Heart left ventricle (tissue), 16 donors: ENCODE measurements around the gene DOCK2. TPM values are rescaled to one million over a fixed set of nuclear protein-coding genes. Genes with fewer than 3 reads are reported as not detected.
"Not testable (repeated sequence)": the region's sequence is repeated elsewhere in the genome, so short reads cannot be mapped to it uniquely, and the experiment has no call there.

Experiments
- ATAC-seq, 4 donors: fragments of 200-7000 bp; cut with Tn5 transposase; one replicate each; pipeline ENCODE4 v1.9.1; 2020 to 2022; ENCODE audit warnings: moderate library complexity in 4 of 4, mild to moderate bottlenecking in 3 of 4, moderate number of reproducible peaks in 1 of 4
- DNase-seq, 5 donors: peaks; one replicate each; pipeline ENCODE4 v3.0.0-alpha.2; 2020
- H3K27ac ChIP-seq, 12 donors: fragments of 200-600 bp; sonication (generic) in 4 of 12; one replicate each; pipeline versions ENCODE4 v1.5.0 to v1.8.0; 2016 to 2022; ENCODE audit warnings: mild to moderate bottlenecking in 2 of 12
- H3K27me3 ChIP-seq, 9 donors: fragments of 200-600 bp; sonication (generic) in 2 of 9; one replicate each; pipeline versions ENCODE4 v1.5.1 to v1.8.0; 2016 to 2022; ENCODE audit warnings: mild to moderate bottlenecking in 3 of 9
- H3K36me3 ChIP-seq, 9 donors: fragments of 200-600 bp; sonication (generic) in 2 of 9; one replicate each; pipeline versions ENCODE4 v1.5.0 to v1.8.0; 2018 to 2022; ENCODE audit warnings: mild to moderate bottlenecking in 2 of 9
- H3K4me1 ChIP-seq, 12 donors: fragments of 200-600 bp; sonication (generic) in 4 of 12; one replicate each; pipeline versions ENCODE4 v1.5.0 to v1.8.0; 2016 to 2022; ENCODE audit warnings: mild to moderate bottlenecking in 3 of 12
- H3K4me3 ChIP-seq, 12 donors: fragments of 200-600 bp; sonication (generic) in 4 of 12; one replicate each; pipeline versions ENCODE4 v1.5.0 to v1.8.0; 2017 to 2022; ENCODE audit warnings: mild to moderate bottlenecking in 9 of 12, moderate library complexity in 4 of 12
- H3K9me3 ChIP-seq, 12 donors: fragments of 200-600 bp; sonication (generic) in 4 of 12; one replicate each; pipeline versions ENCODE4 v1.5.0 to v1.8.0; 2016 to 2022; ENCODE audit warnings: mild to moderate bottlenecking in 1 of 12
- CTCF ChIP-seq, 12 donors: fragments of 200-600 bp; sonication (generic) in 4 of 12; IDR thresholded peaks; one replicate each; pipeline versions ENCODE4 v1.5.0 to v1.8.0; 2018 to 2022; ENCODE audit warnings: antibody characterized with exemption in 12 of 12, mild to moderate bottlenecking in 5 of 12
- POLR2A ChIP-seq, 2 donors: fragments of 450-650 bp; IDR thresholded peaks; one replicate each; pipeline ENCODE4 v1.6.1; 2017; ENCODE audit warnings: antibody characterized with exemption in 2 of 2, mild to moderate bottlenecking in 2 of 2, moderate library complexity in 2 of 2
- WGBS, 4 donors: extraction: QIAGEN DNeasy Blood & Tissue Kit in 2 of 4; methylation state at CpG; one replicate each; pipeline versions ENCODE4 v1.1.5 to v1.1.7; 2013 to 2018; 5-methylcytosine and 5-hydroxymethylcytosine counted together
- intact Hi-C, 10 donors: fragments of 100-400 bp; cut with DNase I; formaldehyde crosslinking; loops; one replicate each; pipeline versions ENCODE4 v1.11.1 to v1.14.2; 2022
- polyA plus RNA-seq, 2 donors: library from polyadenylated mRNA; stranded (reverse); fragments of 200-250 nt; gene quantifications; one replicate each; pipeline ENCODE4 v1.2.3, GENCODE V29; 2013
- total RNA-seq, 9 donors: library from RNA; depleted of rRNA in 2 of 9; stranded (reverse); fragments of >200 nt in 2 of 9; fragmentation: NEBNext Ultra II Directional in 3 of 9; extraction: Animal tissue kit (Norgen Biotek cat#: 25700) in 3 of 9; gene quantifications; one replicate each; pipeline versions ENCODE4 v1.1.0 to v1.2.4, GENCODE V29; 2016 to 2023
- donor health status: ischemic (EF 13 %, LVEDD 7.1; RV severe dilation, severe dysfunction).
- donor health status: healthy with polysubstance abuse.
- donor health status: DM: no; HTN: yes; CAD: no.
- donor health status: DM: no; HTN: no; CAD: no.
- donor health status: ischemic (EF 25% LVEDD 6.9; RV normal size, moderate dysfunction).
- donor health status: ischemic (EF 25% LVEDD 5.7; RV mildly dilated, moderate dysfunction).
- donor health status: healthy.
- donor health status: DM: yes; HTN: yes; CAD: no.
- donor health status: ischemic (EF 35%, LVEDD 5.7; RV mildly dilated, moderate dysfunction).
- donor health status: nonischemic (EF 11% LVEDD 7.7; RV severe dilation, severe dysfunction).
- donor health status: DM: yes; HTN: yes; CAD: no.
- donor health status: PGD.
- donor health status: ischemic (EF 29% LVEDD 5.4; RV normal size, mild dysfunction).
- donor health status: nonischemic (EF 23%, LVEDD 6.1; RV moderate dilation, normal function).

Gene DOCK2
- total and polyA plus RNA-seq, 11 donors: 0.80 to 59.5 (median 4.6) TPM

- Histone ChIP-seq H3K36me3 (no peaks in the 10 kb centered on the region), H3K4me1 (peaks cover 0 to 6% (median 0%) of the 10 kb centered on the region in 12 donors), H3K4me3 (no peak overlapping the region), H3K9me3 (no peaks in the 10 kb centered on the region), H3K27me3 (peaks cover 0 to 6% (median 0%) of the 10 kb centered on the region in 9 donors), H3K27ac (no peak overlapping the region)
- no peak for TF ChIP-seq POLR2A (IDR thresholded peaks at IDR 0.05)
- TF ChIP-seq CTCF (IDR thresholded peaks at IDR 0.05): no peak
- DNase-seq (no peak), ATAC-seq (no peak)
- intact Hi-C loops: no loop called here
These were observed 195.8 kb downstream of the DOCK2 start for GRCh38 chr5:169832845-169833244.

- intact Hi-C loops, H3K9me3 ChIP-seq, DNase-seq, H3K4me1 ChIP-seq, ATAC-seq, H3K27me3 ChIP-seq, H3K36me3 ChIP-seq, H3K27ac ChIP-seq, H3K4me3 ChIP-seq: not testable (repeated sequence)
- WGBS, 4 donors: 84 to 93% (median 87%) methylated on average over 2 of the region's 2 CpGs
These were observed 196.7 kb downstream of the DOCK2 start for GRCh38 chr5:169833681-169834292.

GRCh38 chr5:169834540-169834939 lies 197.5 kb downstream of the DOCK2 start:
- H3K27ac ChIP-seq: not testable (repeated sequence)

GRCh38 chr5:169836835-169837536 lies 199.9 kb downstream of the DOCK2 start:
- ATAC-seq (no peak), DNase-seq (no peak)
- H3K27ac ChIP-seq: no peak overlapping the region
- H3K4me3 ChIP-seq: no peak overlapping the region
- peaks cover 0 to 6% (median 0%) of the 10 kb centered on the region in 9 donors for H3K27me3 ChIP-seq
- intact Hi-C loops: no loop called here
- H3K36me3 ChIP-seq: peaks cover 0 to 15% (median 0%) of the 10 kb centered on the region in 9 donors
- TF ChIP-seq CTCF (IDR thresholded peaks at IDR 0.05): no peak
- no peak for TF ChIP-seq POLR2A (IDR thresholded peaks at IDR 0.05)
- H3K9me3 ChIP-seq: no peaks in the 10 kb centered on the region
- WGBS, 4 donors: 55 to 61% (median 57%) methylated on average over 3 of the region's 3 CpGs
- peaks cover 0 to 8% (median 0%) of the 10 kb centered on the region in 12 donors for H3K4me1 ChIP-seq

More at GRCh38 chr5:169834540-169834939, 197.5 kb downstream of the DOCK2 start:
- H3K4me3 ChIP-seq, H3K4me1 ChIP-seq, ATAC-seq, H3K9me3 ChIP-seq, DNase-seq, H3K36me3 ChIP-seq, H3K27me3 ChIP-seq, intact Hi-C loops: not testable (repeated sequence)
- 70 to 83% (median 78%) methylated on average over 1 of the region's 1 CpG for WGBS, 4 donors

- no peak for TF ChIP-seq POLR2A (IDR thresholded peaks at IDR 0.05)
- no peak for TF ChIP-seq CTCF (IDR thresholded peaks at IDR 0.05)
- no peak overlapping the region for H3K27ac ChIP-seq
- peaks cover 0 to 8% (median 0%) of the 10 kb centered on the region in 12 donors for H3K4me1 ChIP-seq
- ATAC-seq (no peak), DNase-seq (no peak)
- intact Hi-C loops: no loop called here
- H3K27me3 ChIP-seq: peaks cover 0 to 6% (median 0%) of the 10 kb centered on the region in 9 donors
- peaks cover 0 to 21% (median 0%) of the 10 kb centered on the region in 9 donors for H3K36me3 ChIP-seq
- no peaks in the 10 kb centered on the region for H3K9me3 ChIP-seq
- H3K4me3 ChIP-seq: no peak overlapping the region
These were observed 200.6 kb downstream of the DOCK2 start for GRCh38 chr5:169837686-169838085.
